GM21390 (cell line): ENCODE data around the gene SNRNP200.
A peak's percentile ranks its signal among the peaks of the same experiment; 100 is the strongest.

ENCODE experiments used
- ATAC-seq: cut with Tn5 transposase; IDR thresholded peaks from one replicate; pipeline ENCODE4 v1.9.1; 2021; ENCODE audit not compliant: unreplicated experiment

Gene SNRNP200

GRCh38 chr2:96305091-96305978 lies at the start of gene SNRNP200:
TSS of gene SNRNP200 (minus strand) at chr2:96305546. CDS start at chr2:96305437, 109 bp downstream.
- peak; percentile 92 for ATAC-seq

- no peak for ATAC-seq
Observed at GRCh38 chr2:96354492-96354891, 49.1 kb upstream of the SNRNP200 start.

GRCh38 chr2:96353606-96354101 lies 48.3 kb upstream of the SNRNP200 start:
- no peak for ATAC-seq

GRCh38 chr2:96353032-96353561 lies 47.8 kb upstream of the SNRNP200 start:
- ATAC-seq, result no peak

- ATAC-seq, result no peak
Observed at GRCh38 chr2:96347395-96347794, 42.0 kb upstream of the SNRNP200 start.

GRCh38 chr2:96345868-96346462 lies 40.6 kb upstream of the SNRNP200 start:
- ATAC-seq, result no peak

- no peak for ATAC-seq
Observed at GRCh38 chr2:96345438-96345837, 40.1 kb upstream of the SNRNP200 start.

- peak; percentile 91 for ATAC-seq
Observed at GRCh38 chr2:96344011-96344410, 38.7 kb upstream of the SNRNP200 start.

GRCh38 chr2:96342085-96342484 lies 36.7 kb upstream of the SNRNP200 start:
- ATAC-seq, result no peak

- ATAC-seq, result no peak
Observed at GRCh38 chr2:96341641-96342040, 36.3 kb upstream of the SNRNP200 start.

GRCh38 chr2:96340493-96341414 lies 35.4 kb upstream of the SNRNP200 start:
- no peak for ATAC-seq

- no peak for ATAC-seq
Observed at GRCh38 chr2:96336873-96337272, 31.5 kb upstream of the SNRNP200 start.

- ATAC-seq, result no peak
Observed at GRCh38 chr2:96336104-96336775, 30.9 kb upstream of the SNRNP200 start.

GRCh38 chr2:96333708-96334107 lies 28.4 kb upstream of the SNRNP200 start:
- ATAC-seq, result no peak

GRCh38 chr2:96330407-96330806 lies 25.1 kb upstream of the SNRNP200 start:
- no peak for ATAC-seq

GRCh38 chr2:96329874-96330273 lies 24.5 kb upstream of the SNRNP200 start:
- ATAC-seq, result no peak

- ATAC-seq, result no peak
Observed at GRCh38 chr2:96329456-96329855, 24.1 kb upstream of the SNRNP200 start.

- no peak for ATAC-seq
Observed at GRCh38 chr2:96326990-96327820, 21.9 kb upstream of the SNRNP200 start.

- ATAC-seq, result no peak
Observed at GRCh38 chr2:96326564-96326963, 21.2 kb upstream of the SNRNP200 start.
